WI38 (cell line): ENCODE results near the gene KRT85.

Experiments used
- H3K4me3 ChIP-seq: 2 replicates; pipeline ENCODE4 v1.5.1; 2011; ENCODE audit warnings: low read depth, mild to moderate bottlenecking, control low read depth, low read length
- CTCF ChIP-seq: IDR thresholded peaks from 2 replicates; pipeline ENCODE4 v1.5.1; 2012; ENCODE audit warnings: low read depth, mild to moderate bottlenecking, control low read depth, low read length

Gene KRT85

GRCh38 chr12:52355176-52355575, 12.1 kb downstream of the KRT85 start:
- TF ChIP-seq CTCF: no peak
- H3K4me3 ChIP-seq: no peak overlapping the region

GRCh38 chr12:52354200-52354599, 13.1 kb downstream of the KRT85 start:
- no peak for TF ChIP-seq CTCF

DNA sequence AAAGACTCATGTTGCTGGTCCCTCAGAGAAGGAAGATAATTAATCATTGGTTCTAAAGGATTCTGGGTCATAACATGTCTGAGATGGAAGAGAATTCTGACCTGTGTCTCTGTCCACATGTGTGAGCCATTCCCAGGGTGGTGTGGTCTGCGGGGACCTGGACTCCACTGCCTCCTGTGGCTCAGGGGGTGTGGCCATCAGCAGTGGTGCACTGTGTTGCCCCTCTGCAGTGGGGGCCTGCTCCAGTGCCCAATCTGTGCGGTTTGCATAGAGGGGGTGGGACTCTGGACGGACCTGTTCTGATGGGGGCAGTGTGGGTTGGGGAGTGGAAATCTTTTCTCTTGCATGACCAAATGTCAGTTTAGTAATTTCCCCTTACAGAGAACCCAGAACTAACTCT, 13.5 kb downstream of the KRT85 start:
- TF ChIP-seq CTCF: no peak
- H3K4me3 ChIP-seq: no peak overlapping the region

More at GRCh38 chr12:52354200-52354599, 13.1 kb downstream of the KRT85 start:
- H3K4me3 ChIP-seq: no peak overlapping the region

DNA sequence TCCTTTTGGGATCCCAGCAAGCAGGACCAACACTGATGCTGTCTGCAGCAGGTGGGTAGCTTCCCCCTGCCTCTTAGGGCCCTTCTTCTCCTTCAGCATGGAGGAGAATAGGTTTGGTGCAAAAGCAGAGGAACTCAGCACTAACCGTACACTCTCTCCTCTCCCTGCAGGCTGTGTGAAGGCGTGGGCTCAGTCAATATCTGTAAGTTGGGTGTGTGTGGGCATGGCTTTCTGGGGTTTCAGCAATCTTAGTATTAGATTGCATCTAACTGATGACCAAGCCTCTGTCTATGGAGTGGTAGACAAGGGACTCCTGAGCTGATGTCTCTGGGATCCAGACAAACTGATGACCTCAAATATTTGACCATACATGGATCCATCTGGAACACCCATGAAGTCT, 14.3 kb downstream of the KRT85 start:
- no peak overlapping the region for H3K4me3 ChIP-seq
- no peak for TF ChIP-seq CTCF

DNA sequence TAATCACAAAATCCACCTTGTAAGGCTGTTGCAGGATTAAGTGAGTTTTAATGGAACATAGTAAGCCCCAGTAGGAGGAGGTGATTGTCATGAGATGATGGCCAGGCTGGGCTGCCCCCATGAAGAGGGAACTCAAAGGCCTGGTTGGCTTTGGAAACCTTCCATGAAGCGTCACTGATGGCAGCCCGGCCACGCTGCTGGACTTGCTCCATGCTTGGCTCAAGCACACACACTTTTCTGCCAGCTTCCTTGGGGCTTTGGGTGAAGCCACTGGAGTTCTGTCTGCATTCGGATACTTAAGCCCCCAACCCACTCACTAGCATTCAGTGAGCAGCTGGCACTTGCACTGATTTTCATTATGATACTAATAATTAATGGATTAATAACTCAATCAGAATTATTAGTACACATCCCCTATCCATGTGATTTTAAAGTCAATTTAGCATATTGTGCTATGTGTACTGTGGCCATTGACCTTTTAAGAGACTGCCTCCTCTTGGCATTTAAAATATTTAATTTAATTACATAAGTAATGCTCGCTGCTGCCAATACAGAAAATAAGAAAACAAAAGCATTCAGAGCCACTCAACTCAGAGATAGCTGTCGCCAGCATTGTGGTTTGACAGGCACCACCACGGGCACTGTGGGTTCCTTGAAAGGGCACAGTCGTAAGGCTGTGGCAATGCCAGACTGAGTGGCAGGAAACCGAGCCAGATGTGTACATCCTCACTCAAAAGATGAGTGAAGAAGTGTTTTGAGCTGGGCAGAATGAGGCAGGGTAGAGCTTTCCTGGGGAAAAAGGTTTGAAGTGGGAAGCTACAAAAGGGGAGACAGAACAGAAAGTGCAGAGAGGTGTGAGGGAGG, 15.9 kb downstream of the KRT85 start:
- H3K4me3 ChIP-seq: no peak overlapping the region
- no peak for TF ChIP-seq CTCF

- no peak for TF ChIP-seq CTCF
Measured at GRCh38 chr12:52350786-52351185, 16.5 kb downstream of the KRT85 start.

GRCh38 chr12:52350021-52350620, 17.2 kb downstream of the KRT85 start:
- H3K4me3 ChIP-seq: no peak overlapping the region
- no peak for TF ChIP-seq CTCF

More at GRCh38 chr12:52350786-52351185, 16.5 kb downstream of the KRT85 start:
- H3K4me3 ChIP-seq: no peak overlapping the region
